ENCODE measurements around the gene CPT1B. TPM values are rescaled to one million over a fixed set of nuclear protein-coding genes. Genes with fewer than 3 reads are reported as not detected.
"Not testable (repeated sequence)": the region's sequence is repeated elsewhere in the genome, so short reads cannot be mapped to it uniquely, and the experiment has no call there.

CPT1B gene
- total RNA-seq, 1 donor from 2014 or later = 18.2 TPM

DNA sequence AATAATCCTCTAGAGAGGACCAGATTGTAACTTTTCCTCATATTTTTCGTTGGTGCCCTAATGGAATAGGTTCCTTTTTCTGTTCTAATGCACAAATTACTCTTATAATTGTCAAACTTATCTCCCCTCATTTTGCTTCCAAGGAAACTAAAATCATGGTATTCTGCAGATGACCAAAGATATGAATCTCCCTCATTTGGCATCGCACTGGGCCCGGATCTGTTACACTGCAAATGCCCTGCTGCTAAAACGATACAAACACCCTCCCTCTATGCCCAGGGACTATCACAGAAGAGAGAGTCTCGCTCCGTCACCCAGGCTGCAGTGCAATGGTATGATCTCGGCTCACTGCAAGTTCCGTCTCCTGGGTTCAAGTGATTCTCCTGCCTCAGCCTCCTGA is 24.9 kb downstream of the CPT1B start:
- no peak for DNase-seq (ENCODE audit: low spot score)
- no peak for ATAC-seq
- intact Hi-C loops (cut with DNase I) = no loop called here

DNA sequence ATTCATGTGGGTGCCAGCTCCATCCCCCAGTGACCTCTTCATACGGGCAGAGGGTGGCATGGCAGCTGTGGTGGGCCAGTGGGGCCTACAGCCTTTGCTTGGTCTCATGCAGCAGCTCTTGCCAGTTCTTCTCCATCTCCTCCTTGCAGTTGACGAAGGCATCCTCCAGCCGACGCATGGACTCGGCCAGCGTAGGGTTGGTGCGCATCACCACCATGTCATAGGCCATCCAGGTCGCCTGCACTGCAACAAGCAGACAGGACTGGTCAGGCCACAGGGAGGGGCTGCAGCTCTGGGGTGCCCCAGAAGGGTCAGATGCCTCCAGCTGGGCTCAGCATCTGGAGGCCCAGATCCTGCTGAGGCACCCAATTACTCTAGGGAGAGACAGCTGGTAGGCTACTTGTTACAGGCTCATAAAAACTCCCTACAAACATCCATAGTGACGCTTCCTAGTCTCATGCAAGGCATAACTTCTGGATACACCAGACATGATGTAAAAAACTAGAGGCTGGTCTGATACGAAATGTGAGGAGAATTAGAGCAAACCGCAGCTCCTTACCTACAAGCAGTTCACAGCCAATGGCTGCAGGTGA is 27.0 kb downstream of the CPT1B start:
- no peak for DNase-seq (ENCODE audit: low spot score)
- intact Hi-C loops (cut with DNase I) = no loop called here
- ATAC-seq = no peak

DNA sequence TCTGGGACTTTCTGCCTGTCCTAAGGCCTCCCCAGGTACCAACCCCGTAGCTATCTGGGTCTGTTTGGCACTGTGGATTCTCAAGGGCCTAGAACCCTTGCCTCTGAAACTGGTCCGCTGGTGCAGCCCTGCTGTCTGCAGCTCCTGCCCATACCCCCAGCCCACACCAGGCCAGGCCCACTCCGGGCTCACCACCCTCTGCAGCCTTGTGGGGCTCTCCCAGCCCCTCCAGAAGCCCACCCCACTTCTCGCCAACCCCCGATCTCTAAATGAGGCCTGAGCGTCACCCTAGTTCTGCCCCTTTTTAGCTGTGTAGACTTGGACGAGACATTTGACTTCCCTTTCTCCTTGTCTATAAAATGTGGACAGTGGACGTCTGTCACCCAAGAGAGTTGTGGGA is 27.8 kb downstream of the CPT1B start:
- DNase-seq (ENCODE audit: low spot score) (no peak), ATAC-seq (no peak)
- intact Hi-C loops (cut with DNase I) = no loop called here

DNA sequence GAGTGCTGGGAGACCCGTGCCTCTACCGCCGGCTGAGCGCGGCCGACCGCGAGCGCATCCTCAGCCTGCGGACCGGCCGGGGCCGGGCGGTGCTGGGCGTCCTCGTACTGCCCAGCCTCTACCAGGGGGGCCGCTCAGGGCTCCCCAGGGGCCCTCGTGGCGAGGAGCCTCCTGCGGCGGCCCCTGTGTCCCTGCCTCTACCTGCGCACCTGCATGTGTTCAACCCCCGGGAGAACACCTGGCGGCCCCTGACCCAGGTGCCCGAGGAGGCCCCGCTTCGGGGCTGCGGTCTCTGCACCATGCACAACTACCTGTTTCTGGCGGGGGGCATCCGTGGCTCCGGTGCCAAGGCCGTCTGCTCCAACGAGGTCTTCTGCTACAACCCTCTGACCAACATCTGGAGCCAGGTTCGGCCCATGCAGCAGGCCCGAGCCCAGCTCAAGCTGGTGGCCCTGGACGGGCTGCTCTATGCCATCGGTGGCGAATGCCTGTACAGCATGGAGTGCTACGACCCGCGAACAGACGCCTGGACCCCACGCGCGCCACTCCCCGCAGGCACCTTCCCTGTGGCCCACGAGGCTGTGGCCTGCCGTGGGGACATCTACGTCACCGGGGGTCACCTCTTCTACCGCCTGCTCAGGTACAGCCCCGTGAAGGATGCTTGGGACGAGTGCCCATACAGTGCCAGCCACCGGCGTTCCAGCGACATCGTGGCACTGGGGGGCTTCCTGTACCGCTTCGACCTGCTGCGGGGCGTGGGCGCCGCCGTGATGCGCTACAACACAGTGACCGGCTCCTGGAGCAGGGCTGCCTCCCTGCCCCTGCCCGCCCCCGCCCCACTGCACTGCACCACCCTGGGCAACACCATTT is 29.1 kb downstream of the CPT1B start:
- ATAC-seq (no peak), DNase-seq (ENCODE audit: low spot score) (no peak)
- intact Hi-C loops (cut with DNase I) = no loop called here

DNA sequence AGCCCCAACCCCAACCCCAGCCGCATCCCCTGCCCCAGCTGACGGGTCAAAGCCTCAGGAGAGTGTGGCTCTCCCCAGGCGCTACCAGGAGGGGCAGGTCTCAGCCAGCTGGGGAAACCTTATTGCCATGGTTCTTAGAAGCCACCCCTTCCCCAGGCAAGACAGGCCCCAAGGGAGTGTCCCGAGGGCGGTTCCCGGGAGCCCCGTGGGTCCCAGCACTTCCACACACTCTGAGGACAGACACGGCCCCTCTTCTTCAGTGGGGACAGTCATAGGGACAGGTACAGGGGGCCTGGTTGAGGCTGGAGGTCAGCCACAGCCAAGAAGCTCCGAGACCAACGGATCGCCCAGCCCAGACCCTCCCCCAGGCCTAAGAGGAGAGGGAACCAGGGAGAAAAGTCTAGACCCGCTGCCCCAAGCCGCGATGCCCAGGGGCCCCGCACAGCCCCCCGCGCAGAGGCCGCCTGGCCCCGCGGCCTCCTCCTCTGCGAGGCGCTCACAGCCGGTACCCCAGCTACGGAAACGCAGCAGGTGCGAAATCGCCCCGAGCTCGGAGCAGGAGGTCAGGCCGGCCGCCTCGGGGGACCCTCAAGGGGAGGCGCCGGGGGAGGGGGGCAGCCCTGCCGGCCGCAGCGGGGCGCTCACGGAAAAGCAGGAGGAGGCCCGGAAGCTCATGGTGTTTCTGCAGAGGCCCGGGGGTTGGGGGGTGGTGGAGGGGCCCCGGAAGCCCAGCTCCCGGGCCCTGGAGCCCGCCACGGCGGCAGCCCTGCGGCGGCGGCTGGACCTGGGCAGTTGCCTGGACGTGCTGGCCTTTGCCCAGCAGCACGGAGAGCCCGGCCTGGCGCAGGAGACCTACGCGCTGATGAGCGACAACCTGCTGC is 29.9 kb downstream of the CPT1B start:
- intact Hi-C loops (cut with DNase I) = no loop called here
- no peak for DNase-seq (ENCODE audit: low spot score)
- ATAC-seq = no peak

DNA sequence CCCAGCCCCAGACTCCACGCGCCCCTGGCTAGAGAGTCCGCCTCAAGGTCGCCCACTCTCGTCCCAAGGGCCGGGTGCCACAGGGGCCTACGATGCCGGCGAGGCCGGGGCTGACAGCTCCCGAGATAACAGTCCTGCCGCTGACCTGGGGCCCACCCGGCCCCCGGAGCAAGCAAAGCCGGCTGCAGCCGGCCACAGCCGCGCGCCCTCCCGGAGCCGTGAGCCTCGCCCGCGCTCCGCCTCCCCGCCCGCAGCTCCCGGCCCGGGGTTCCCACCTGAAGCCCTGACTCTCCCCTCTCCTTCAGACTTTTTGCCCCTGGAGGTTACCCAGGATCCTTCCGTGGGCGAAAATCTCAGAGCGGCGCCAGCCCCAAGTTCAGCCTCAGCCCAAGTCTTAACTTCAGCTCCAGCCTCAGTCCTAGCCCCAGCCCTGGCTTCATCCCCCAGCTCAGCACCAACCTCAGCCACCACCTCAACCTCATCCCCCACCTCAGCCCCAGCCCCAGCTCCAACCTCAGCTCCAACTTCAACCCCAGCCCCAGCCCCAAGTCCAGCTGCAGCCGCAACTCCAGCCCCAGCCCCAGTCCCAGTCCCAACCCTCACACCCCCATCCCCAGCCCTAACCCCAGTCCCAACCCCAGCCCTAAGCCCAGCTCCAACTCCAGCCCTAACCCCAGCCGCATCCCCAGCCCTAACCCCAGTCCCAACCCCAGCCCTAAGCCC is 30.8 kb downstream of the CPT1B start:
- DNase-seq (ENCODE audit: low spot score) = no peak
- no peak for ATAC-seq
- intact Hi-C loops (cut with DNase I) = no loop called here

DNA sequence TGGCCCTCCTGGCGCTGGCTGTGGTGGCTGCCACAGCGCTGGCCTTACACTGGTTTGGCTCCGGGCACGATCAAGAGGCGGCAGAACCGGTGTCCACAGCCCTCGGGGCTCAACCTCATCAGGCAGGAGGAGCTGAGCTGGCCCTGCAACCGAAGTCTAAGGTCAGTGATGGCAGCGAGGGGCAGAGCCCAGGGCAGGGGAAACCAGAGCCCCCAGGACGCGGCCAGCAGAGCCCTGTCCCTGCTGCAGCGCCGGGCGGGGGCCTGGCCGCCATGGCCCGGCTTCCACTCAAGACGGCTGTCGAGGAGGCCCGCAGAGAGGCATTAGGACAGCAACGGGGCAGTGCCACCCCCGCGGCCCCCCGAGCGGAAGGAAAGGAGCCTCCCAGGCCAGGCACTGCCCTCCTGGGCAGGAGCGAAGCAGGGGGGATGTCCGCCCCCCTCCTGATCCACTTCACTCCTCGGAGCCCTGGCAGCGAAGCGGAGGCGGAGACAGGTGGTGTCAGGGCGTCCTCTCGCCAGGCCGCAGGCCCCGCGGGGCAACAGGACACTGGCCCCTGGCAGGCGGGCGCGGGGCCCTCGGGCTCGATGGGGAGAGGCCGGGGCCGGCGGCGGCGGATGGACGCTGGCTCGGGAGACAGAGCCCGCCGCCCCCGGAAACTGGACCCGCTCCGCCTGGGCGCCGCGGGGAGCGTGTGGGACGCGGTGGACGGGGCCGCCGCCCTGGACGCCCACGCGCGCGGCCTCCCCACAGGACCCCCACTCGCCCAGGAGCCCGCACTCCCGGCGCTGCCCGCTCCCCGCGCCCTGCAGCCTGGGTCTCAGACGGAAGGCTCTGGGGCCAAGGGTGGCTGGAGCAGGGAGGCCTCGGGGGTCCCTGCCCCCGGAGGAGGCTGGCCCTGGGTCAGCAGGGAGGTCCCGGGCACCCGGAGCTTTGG is 31.6 kb downstream of the CPT1B start:
- DNase-seq (ENCODE audit: low spot score) (no peak), ATAC-seq (no peak)
- intact Hi-C loops (cut with DNase I) = no loop called here

DNA sequence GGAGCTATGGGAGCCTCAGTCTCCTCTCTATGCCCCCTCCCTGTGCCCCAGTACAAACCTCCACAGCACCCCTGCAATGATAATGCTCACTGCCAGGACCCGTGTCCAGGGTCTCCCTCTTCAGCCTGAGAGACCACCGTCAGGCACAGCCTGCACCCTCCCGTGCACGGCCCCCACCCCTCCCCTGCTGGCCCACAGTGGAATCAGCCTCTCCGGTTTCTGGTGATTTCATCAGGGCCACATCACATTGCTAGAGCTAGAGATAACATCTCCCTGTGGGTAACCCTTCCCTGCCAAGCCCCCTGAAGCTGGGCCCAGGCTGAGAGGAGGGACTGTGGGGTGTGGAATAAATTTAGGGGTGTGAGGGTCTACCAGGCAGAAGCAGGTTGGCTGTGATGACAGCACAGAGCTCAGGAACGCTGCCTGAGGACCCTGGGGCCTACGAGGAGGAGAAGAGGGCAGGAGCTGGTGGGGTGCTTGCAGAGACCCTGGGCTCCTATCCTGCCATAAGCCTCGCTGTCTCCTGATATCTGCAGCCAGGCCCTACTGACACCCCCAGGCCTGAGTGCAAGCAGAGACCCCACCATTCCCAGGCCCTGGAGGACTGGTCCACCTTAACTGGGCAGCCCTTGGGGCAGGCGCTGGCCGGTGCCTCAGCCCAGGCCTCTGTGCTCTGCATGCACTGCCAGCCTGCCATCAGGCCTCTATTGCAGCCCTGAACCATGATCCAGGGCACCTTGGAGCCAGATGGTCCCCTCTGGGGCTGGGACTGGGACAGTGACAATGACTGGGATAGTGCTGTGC is 32.5 kb downstream of the CPT1B start, which contains the start of gene KLHDC7B:
KLHDC7B (plus strand) TSS at position 378 of the 804 bp plus-strand sequence; CDS start at position 723, 345 bp downstream.
- DNase-seq (ENCODE audit: low spot score) (no peak), ATAC-seq (peak; percentile 4)
- intact Hi-C loops (cut with DNase I) = no loop called here

DNA sequence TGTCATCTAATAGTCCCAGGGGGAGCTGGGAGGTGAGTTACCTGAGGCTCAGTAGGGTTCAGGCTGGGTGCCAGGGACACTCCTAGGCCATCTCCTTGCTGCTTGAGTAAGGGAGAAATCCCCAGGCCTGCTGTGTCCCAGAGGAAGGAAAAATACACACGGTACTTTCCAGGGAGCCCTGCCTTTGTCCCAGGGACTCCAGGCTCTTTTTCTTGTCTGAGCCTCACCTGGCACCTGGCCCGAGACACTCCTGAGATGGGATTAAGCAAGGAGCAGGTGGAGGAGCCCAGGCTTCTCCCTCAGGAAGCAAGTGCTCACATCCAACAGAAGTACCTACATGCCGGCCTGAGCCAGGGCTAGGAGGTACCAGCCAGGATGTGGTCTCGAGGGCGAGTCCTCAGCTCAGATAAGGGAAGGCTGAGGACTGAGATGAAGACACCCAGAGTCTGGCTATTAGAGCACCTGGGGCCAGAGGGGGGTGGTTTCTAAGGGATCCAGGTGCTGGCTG is 33.4 kb downstream of the CPT1B start:
- no peak for DNase-seq (ENCODE audit: low spot score)
- no peak for ATAC-seq
- intact Hi-C loops (cut with DNase I) = no loop called here

DNA sequence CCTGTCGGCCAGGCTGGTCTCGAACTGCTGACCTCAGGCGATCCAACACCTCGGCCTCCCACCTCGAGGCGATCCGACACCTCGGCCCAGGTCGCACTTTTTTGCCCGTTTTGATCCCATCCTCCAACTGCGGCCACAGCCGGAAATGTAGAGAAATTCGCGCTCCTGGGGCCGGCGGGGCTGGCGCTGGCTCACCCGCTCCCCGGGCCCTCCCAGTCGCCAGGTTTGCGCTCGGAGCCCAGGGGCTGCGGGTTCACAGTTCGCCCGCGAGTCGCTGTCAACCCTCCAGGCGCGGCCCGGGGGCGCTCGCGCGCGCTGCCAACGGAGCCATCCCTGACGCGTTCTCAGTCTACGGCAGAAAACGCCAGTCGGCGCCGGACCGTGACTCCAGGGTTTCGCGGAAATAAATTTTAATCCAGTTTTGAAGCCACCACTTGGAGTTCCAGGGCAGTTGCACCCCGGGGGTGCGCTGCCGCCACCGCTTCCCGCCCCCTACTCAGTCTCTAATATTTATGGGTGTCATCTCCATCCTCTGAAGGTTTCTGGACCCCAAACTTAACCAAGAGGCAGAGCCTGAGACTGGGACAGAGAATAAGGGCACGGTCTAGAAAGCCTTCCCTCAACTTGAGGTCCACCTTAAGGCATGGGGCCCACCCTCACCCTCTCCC is 34.0 kb downstream of the CPT1B start:
- intact Hi-C loops (cut with DNase I) = no loop called here
- ATAC-seq (peak; percentile 48), DNase-seq (ENCODE audit: low spot score) (peak; percentile 84)

DNA sequence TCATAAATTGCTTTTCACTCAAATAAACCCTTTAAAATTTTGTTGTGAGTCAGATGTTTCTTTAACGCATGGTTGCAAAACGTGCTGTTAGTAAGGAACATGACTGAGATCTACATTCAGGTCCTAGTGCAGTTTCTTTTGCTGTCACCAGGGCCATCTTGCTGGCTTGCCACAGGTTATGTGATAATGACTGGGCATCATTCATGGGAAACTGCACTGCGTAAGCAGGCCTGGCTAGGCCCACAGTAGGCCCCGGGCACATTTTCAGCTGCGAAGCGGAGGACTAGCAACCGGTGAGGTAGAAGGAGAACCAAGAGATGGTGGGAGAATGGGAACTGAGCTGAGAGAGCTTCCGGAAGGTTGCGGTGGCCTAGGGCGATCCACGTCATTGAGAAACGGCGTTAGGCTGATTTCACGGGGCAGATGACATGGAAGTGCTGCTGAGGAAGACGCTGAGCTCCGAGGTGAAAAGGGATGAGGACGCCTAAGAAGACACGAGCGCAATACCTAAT is 35.8 kb downstream of the CPT1B start:
- ATAC-seq = no peak
- intact Hi-C loops (cut with DNase I) = no loop called here
- peak; percentile 65 for DNase-seq (ENCODE audit: low spot score)

DNA sequence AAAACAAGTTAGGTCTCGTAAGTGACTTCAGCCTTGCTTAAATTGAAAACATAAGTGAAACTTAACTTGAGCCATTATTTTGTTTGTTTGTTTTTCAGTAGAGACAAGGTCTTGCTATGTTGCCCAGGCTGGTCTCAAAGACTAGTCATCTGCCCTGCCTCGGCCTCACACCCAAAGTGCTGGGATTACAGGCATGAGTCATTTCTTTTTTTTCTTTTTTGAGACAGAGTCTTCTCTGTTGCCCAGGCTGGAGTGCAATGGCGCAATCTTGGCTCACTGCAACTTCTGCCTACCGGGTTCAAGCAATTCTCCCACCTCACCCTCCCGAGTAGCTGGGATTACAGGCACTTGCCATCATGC is 36.6 kb downstream of the CPT1B start:
- ATAC-seq; intact Hi-C loops (cut with DNase I); DNase-seq (ENCODE audit: low spot score): not testable (repeated sequence)

DNA sequence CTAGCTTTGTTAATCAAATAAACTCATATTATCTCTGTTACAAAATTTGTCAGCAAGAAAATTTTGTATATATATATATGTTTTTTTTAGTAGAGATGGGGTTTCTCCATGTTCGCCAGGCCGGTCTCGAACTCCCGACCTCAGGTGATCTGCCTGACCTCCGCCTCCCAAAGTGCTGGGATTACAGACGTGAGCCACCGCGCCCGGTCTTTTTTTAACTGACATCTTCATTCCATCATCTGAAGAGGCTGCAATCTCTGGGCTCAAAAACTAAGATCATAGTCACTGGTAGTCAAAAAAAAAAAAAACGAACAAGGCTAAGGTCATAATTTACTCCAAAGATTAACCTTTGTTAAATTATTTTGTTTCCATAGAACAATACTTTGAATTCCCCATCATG is 37.8 kb downstream of the CPT1B start:
- intact Hi-C loops (cut with DNase I) = loop anchor here (1.0 kb wide), 1 partner anchor 15 kb away; the partner anchor contains the start of gene SCO2
- no peak for DNase-seq (ENCODE audit: low spot score)
- no peak for ATAC-seq

DNA sequence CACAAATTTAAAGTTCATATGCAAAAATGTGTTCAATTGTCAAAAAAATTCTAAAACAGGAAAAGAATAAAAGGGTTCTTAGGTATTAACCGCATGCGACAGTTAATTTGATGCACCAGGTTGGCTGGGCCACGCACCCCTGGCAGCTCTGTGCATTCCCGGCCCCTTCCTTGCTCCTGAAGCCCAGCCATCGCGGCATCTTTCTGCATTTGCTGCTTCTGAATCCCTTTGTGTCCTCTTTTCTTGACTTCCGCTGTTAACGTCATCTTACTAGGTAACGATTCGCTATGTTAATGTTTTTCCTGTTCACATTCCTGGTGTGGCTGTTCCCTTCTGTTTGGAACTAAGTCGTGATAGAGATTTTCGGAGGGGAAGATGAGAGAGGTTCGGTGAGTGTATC is 40.5 kb downstream of the CPT1B start:
- intact Hi-C loops (cut with DNase I) = no loop called here
- ATAC-seq (no peak), DNase-seq (ENCODE audit: low spot score) (no peak)

DNA sequence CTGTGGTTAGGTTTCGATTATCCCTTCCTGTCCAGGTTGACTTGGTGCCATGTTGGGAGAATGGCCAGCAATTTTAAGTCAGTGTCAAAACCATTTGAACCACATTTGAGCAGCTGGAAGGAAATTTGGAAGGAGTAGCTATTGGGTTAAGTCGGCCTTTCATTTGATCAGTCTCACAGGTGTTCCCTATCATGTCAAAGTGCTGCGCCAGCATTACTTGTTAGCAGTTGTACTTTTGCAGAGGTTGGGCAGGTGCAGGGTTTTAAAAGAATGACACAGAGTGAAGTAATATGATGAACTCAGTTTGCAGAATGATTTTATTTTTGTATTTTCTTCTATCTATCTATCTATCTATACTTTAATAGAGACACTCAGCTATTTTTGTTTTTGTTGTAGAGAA is 42.0 kb downstream of the CPT1B start:
- ATAC-seq (no peak), DNase-seq (ENCODE audit: low spot score) (no peak)
- intact Hi-C loops (cut with DNase I) = no loop called here

DNA sequence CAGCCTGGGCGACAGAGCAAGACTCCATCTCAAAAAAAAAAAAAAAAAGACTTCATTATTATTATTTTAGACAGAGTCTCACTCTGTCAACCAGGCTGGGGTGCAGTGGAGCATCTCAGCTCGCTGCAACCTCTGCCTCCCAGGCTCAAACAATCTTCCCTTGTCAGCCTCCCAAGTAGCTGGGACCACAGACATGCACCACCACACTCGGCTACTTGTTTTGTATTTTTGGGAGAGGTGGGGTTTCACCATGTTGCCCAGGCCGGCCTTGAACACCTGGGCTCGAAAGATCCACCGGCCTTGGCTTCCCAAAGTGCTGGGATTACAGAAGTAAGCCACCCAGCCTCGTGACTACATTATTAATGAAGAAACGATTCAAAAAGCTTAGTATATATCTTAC is 43.1 kb downstream of the CPT1B start:
- intact Hi-C loops (cut with DNase I) = no loop called here
- ATAC-seq (no peak), DNase-seq (ENCODE audit: low spot score) (no peak)

All from sciatic nerve (tissue), 2 donors.